T follicular helper cell (primary cell): ENCODE data around the gene IVNS1ABP.
"Not testable (repeated sequence)": the region's sequence is repeated elsewhere in the genome, so short reads cannot be mapped to it uniquely, and the experiment has no call there.

ENCODE experiments used
- DNase-seq: peaks from one replicate; pipeline ENCODE4 v3.0.0-alpha.2; 2020; ENCODE audit warnings: low read depth

IVNS1ABP gene

DNA sequence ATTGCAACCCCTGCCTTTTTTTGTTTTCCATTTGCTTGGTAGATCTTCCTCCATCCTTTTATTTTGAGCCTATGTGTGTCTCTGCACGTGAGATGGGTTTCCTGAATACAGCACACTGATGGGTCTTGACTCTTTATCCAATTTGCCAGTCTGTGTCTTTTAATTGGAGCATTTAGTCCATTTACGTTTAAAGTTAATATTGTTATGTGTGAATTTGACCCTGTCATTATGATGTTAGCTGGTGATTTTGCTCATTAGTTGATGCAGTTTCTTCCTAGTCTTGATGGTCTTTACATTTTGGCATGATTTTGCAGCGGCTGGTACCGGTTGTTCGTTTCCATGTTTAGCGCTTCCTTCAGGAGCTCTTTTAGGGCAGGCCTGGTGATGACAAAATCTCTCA is 61.4 kb downstream of the IVNS1ABP start:
- not testable (repeated sequence) for DNase-seq

DNA sequence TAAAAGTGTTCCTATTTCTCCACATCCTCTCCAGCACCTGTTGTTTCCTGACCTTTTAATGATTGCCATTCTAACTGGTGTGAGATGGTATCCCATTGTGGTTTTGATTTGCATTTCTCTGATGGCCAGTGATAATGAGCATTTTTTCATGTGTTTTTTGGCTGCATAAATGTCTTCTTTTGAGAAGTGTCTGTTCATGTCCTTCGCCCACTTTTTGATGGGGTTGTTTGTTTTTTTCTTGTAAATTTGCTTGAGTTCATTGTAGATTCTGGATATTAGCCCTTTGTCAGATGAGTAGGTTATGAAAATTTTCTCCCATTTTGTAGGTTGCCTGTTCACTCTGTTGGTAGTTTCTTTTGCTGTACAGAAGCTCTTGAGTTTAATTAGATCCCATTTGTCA is 64.6 kb downstream of the IVNS1ABP start:
- DNase-seq: not testable (repeated sequence)

DNA sequence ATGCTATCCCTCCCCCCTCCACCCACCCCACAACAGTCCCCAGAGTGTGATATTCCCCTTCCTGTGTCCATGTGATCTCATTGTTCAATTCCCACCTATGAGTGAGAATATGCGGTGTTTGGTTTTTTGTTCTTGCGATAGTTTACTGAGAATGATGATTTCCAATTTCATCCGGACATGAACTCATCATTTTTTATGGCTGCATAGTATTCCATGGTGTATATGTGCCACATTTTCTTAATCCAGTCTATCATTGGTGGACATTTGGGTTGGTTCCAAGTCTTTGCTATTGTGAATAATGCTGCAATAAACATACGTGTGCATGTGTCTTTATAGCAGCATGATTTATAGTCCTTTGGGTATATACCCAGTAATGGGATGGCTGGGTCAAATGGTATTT is 65.1 kb downstream of the IVNS1ABP start:
- DNase-seq: not testable (repeated sequence)

DNA sequence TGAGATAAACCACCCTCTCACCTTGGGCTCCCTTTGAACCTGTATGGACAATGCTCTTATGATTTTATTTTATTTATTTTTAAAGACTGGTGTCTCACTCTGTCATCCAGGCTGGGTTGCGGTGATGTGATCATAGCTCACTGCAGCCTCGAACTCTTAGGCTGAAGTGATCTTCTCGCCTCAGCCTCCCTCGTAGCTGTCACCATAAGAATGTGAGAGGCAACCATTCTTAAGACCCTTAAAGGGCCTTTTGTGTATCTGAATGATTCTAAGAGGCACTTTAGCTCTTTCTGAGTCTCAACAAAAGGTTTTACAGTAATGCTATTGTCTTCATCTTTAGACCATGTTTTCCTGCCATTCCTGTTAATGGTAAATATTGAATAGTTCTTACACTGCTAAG is 67.0 kb downstream of the IVNS1ABP start:
- no peak for DNase-seq

DNA sequence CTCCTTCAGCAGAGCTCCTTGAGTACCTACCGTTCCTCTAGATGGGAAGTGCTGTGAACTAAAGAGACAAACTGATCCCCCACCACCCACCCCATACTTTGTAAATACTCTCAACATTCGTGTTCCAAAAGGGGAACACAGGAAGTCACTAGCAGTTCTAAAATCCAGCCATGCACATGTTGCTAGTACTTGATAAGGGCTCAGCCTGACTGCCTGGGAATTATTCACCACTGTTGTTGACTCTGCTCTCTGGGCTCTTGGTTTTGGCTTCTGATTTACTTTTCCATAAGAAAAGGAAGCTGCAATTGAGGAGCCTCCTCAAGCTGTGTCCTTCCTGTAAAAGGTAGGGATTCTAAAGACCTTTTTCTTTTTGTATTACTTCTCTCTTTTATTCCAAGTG is 67.5 kb downstream of the IVNS1ABP start:
- no peak for DNase-seq
